ENCODE results near the gene VTA1. TPM values are rescaled to one million over a fixed set of nuclear protein-coding genes. Genes with fewer than 3 reads are reported as not detected.

VTA1 gene
- total and polyA plus RNA-seq, 2 donors (not counting 1 experiment from before 2014, with no cell fraction given), result 19.8 to 27.9 TPM

DNA sequence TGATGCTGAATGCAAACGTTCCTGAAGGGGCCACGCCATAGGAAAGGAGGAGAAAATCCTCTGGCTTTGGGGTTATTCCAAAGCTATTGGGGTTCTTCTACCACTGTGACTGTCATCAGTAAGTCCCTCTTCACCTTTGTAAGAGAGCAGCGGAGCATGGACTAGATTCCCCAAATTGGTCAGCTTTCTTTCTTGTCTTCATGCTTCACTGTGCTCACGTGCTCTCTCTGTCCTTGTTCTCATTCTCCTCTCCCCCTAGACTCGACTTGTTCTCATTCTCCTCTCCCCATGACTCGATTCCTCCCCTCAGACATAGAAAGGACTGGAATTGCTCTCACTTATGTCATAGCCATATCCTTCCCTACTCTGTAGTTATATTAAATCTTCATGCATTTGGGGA, 99.9 kb downstream of the VTA1 start:
- DNase-seq (no peak), ATAC-seq (ENCODE audit: low read depth) (no peak)
- Histone ChIP-seq H3K4me2 (replicated peaks; ENCODE audit: low read depth, low read length, poor library complexity, severe bottlenecking) (no peak overlapping the region), H3K27me3 (replicated peaks in 1 of 4; ENCODE audit: control extremely low read depth in 1 of 4, control insufficient read depth in 3 of 4, insufficient read depth in 4 of 4, low read length in 3 of 4) (no peaks in the 10 kb centered on the region), H3K4me1 (ENCODE audit: control insufficient read depth in 2 of 2, insufficient read depth in 2 of 2, low read length in 2 of 2) (no peaks in the 10 kb centered on the region), H3K79me2 (ENCODE audit: control insufficient read depth, insufficient read depth, low read length) (no peaks in the 10 kb centered on the region), H3K9me3 (ENCODE audit: control extremely low read depth in 1 of 3, control insufficient read depth in 2 of 3, insufficient read depth in 1 of 3, low read length in 2 of 3) (no peaks in the 10 kb centered on the region), H3K27ac (ENCODE audit: low read length in 2 of 2) (no peak overlapping the region), H3K36me3 (replicated peaks in 1 of 2; ENCODE audit: control extremely low read depth in 1 of 2, control insufficient read depth in 1 of 2, extremely low read depth in 1 of 2, insufficient read depth in 2 of 2, low read length in 1 of 2) (no peaks in the 10 kb centered on the region), H4K20me1 (ENCODE audit: control insufficient read depth, insufficient read depth, low read length, poor library complexity, severe bottlenecking) (no peaks in the 10 kb centered on the region), H2AFZ (ENCODE audit: insufficient read depth, low read depth, low read length, poor library complexity, severe bottlenecking) (no peak overlapping the region), H3K4me3 (ENCODE audit: control extremely low read depth in 1 of 5, extremely low read depth in 1 of 5, insufficient read depth in 1 of 5, low read depth in 2 of 5, low read length in 4 of 5) (no peak overlapping the region), H3K9ac (ENCODE audit: low read length) (no peak overlapping the region)
- intact Hi-C loops (cut with micrococcal nuclease), result no loop called here
- H3K4me3 Mint-ChIP-seq, result no peak overlapping the region
- no peaks in the 10 kb centered on the region for H3K4me1 Mint-ChIP-seq
- no peak for TF ChIP-seq EZH2 (IDR thresholded peaks at IDR 0.05; ENCODE audit: borderline replicate concordance, insufficient read depth, low read depth, low read length, poor library complexity, severe bottlenecking)
- TF ChIP-seq, protein P1, sequence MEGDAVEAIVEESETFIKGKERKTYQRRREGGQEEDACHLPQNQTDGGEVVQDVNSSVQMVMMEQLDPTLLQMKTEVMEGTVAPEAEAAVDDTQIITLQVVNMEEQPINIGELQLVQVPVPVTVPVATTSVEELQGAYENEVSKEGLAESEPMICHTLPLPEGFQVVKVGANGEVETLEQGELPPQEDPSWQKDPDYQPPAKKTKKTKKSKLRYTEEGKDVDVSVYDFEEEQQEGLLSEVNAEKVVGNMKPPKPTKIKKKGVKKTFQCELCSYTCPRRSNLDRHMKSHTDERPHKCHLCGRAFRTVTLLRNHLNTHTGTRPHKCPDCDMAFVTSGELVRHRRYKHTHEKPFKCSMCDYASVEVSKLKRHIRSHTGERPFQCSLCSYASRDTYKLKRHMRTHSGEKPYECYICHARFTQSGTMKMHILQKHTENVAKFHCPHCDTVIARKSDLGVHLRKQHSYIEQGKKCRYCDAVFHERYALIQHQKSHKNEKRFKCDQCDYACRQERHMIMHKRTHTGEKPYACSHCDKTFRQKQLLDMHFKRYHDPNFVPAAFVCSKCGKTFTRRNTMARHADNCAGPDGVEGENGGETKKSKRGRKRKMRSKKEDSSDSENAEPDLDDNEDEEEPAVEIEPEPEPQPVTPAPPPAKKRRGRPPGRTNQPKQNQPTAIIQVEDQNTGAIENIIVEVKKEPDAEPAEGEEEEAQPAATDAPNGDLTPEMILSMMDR (IDR thresholded peaks at IDR 0.05), result no peak
- no peaks in the 10 kb centered on the region for H3K9me3 Mint-ChIP-seq (ENCODE audit: insufficient read depth)
- POLR2A ChIA-PET, result no interaction called here
- 87% methylated on average over 5 of the region's 6 CpGs for WGBS (ENCODE audit: insufficient coverage)
- H3K27me3 Mint-ChIP-seq, result peaks cover 6% of the 10 kb centered on the region
- CTCF ChIA-PET, result no interaction called here
- no peak overlapping the region for H3K27ac Mint-ChIP-seq

- no peak for DNase-seq
- Histone ChIP-seq H3K27ac (ENCODE audit: low read length in 2 of 2) (no peak overlapping the region), H3K9ac (ENCODE audit: low read length) (no peak overlapping the region), H2AFZ (ENCODE audit: insufficient read depth, low read depth, low read length, poor library complexity, severe bottlenecking) (no peak overlapping the region), H3K4me3 (ENCODE audit: control extremely low read depth in 1 of 5, extremely low read depth in 1 of 5, insufficient read depth in 1 of 5, low read depth in 2 of 5, low read length in 4 of 5) (no peak overlapping the region), H3K4me2 (replicated peaks; ENCODE audit: low read depth, low read length, poor library complexity, severe bottlenecking) (no peak overlapping the region), H3K4me1 (ENCODE audit: control insufficient read depth in 2 of 2, insufficient read depth in 2 of 2, low read length in 2 of 2) (no peaks in the 10 kb centered on the region), H4K20me1 (ENCODE audit: control insufficient read depth, insufficient read depth, low read length, poor library complexity, severe bottlenecking) (no peaks in the 10 kb centered on the region), H3K9me3 (ENCODE audit: control extremely low read depth in 1 of 3, control insufficient read depth in 2 of 3, insufficient read depth in 1 of 3, low read length in 2 of 3) (no peaks in the 10 kb centered on the region), H3K79me2 (ENCODE audit: control insufficient read depth, insufficient read depth, low read length) (no peaks in the 10 kb centered on the region), H3K36me3 (replicated peaks in 1 of 2; ENCODE audit: control extremely low read depth in 1 of 2, control insufficient read depth in 1 of 2, extremely low read depth in 1 of 2, insufficient read depth in 2 of 2, low read length in 1 of 2) (no peaks in the 10 kb centered on the region), H3K27me3 (replicated peaks in 1 of 4; ENCODE audit: control extremely low read depth in 1 of 4, control insufficient read depth in 3 of 4, insufficient read depth in 4 of 4, low read length in 3 of 4) (no peaks in the 10 kb centered on the region)
- no peak for ATAC-seq (ENCODE audit: low read depth)
- Mint-ChIP-seq H3K4me1 (no peaks in the 10 kb centered on the region), H3K4me3 (no peak overlapping the region), H3K9me3 (ENCODE audit: insufficient read depth) (no peaks in the 10 kb centered on the region), H3K27me3 (peaks cover 6% of the 10 kb centered on the region), H3K27ac (no peak overlapping the region)
- TF ChIP-seq, protein P1 (IDR thresholded peaks at IDR 0.05), result no peak
- no peak for TF ChIP-seq EZH2 (IDR thresholded peaks at IDR 0.05; ENCODE audit: borderline replicate concordance, insufficient read depth, low read depth, low read length, poor library complexity, severe bottlenecking)
- ChIA-PET CTCF (no interaction called here), POLR2A (no interaction called here)
- WGBS (ENCODE audit: insufficient coverage), result 80% methylated on average over 1 of the region's 3 CpGs
- intact Hi-C loops (cut with micrococcal nuclease), result no loop called here
Observed at GRCh38 chr6:142249266-142249665, 102.2 kb downstream of the VTA1 start.
